Left hindlimb (tissue), 1 donor: ENCODE data around the gene EMC9.
A peak's percentile ranks its signal among the peaks of the same experiment; 100 is the strongest.
"Not testable (repeated sequence)": the region's sequence is repeated elsewhere in the genome, so short reads cannot be mapped to it uniquely, and the experiment has no call there.

ENCODE experiments used
- DNase-seq: peaks from one replicate; pipeline ENCODE4 v3.0.0-alpha.2; 2018

The EMC9 gene

DNA sequence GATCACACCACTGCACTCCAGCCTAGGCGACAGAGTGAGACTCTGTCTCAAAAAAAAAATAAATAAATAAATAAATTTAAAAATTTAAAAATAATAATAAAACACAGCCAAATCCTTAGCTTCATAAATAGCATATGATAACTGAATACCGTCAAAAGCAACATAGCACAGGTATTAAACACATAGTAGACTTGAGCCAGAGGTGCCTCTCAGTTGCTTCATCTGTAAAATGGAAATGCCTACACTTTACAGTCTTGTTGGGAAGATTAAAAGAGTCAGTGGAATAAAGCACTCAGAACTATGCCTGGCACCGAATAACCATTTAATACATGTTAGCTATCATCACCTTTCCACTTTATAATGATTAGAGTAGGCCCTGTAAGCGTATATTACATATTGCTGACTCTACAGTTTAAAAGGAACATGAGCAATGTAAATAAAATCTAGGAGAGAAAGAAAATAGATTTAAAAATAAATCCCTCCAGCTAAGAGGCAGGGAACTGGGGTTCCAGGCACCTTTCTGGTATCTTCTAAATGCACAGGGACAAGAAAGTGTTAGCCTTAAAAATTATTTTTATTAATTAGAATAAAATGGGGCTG lies 34.6 kb downstream of the EMC9 start:
- DNase-seq, result no peak

DNA sequence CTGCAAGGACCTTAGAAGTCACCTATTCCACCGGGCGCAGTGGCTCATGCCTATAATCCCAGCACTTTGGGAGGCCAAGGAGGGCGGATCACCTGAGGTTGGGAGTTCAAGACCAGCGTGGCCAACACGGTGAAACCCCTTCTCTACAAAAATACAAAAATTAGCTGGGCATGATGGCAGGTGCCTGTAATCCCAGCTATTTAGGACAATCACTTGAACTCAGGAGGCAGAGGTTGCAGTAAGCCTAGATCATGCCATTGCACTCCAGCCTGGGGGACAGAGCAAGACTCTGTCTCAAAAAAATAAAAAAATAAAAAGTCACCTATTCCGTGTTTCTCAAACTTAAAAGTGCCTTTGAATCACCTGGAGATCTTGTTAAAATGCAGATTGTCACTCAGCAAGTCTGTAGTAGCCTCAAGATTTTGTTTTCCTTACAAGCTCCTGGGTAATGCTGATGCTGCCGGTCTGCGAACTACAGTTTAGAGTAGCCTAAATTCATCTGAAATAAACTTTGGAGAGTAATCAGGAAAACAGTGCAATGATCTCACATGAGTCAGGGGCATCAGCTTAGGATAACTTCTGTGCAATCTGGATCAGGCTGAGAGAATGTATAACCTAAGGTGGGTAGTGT lies 35.7 kb downstream of the EMC9 start:
- DNase-seq, result not testable (repeated sequence)

DNA sequence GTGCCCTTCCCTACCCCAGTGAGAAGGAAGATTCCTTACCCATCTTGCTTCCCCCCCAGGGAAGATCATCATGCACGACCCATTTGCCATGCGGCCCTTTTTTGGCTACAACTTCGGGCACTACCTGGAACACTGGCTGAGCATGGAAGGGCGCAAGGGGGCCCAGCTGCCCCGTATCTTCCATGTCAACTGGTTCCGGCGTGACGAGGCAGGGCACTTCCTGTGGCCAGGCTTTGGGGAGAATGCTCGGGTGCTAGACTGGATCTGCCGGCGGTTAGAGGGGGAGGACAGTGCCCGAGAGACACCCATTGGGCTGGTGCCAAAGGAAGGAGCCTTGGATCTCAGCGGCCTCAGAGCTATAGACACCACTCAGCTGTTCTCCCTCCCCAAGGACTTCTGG lies 37.9 kb downstream of the EMC9 start:
- no peak for DNase-seq

DNA sequence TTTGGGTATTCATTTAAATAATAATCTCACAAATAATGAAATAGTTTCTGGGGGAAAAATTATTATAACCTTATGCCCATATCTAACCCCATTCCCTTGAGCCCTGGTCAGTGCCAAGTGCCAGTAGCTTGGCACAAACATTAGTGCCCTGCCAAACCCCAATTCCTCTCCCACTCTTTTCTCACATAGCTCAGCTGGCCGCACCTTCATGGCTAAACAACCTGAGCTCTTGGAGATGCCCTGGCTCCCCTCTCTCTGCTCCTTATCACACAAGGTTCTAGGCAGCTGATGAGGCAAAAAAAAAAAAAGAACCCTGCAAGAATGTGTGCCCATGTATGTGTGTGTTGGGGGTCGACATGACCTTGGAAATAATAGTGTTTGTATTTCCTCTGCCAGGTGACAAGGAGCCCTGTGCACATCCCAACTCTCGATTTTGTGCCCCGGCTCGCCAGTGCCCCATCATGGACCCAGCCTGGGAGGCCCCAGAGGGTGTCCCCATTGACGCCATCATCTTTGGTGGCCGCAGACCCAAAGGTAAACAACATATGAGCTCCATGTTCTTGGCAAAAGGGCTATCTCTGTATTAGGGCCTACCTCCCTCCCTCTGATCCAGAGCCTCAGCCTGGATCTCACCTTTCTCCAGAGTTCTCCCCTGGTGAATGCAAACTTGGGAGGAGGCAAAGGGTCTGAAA lies 38.9 kb downstream of the EMC9 start:
- no peak for DNase-seq

- DNase-seq, result no peak
Observed at GRCh38 chr14:24100982-24101494, 40.4 kb downstream of the EMC9 start.

- DNase-seq, result no peak
Observed at GRCh38 chr14:24100197-24100981, 41.0 kb downstream of the EMC9 start.

GRCh38 chr14:24098927-24099813 lies 42.2 kb downstream of the EMC9 start:
- DNase-seq, result no peak

DNA sequence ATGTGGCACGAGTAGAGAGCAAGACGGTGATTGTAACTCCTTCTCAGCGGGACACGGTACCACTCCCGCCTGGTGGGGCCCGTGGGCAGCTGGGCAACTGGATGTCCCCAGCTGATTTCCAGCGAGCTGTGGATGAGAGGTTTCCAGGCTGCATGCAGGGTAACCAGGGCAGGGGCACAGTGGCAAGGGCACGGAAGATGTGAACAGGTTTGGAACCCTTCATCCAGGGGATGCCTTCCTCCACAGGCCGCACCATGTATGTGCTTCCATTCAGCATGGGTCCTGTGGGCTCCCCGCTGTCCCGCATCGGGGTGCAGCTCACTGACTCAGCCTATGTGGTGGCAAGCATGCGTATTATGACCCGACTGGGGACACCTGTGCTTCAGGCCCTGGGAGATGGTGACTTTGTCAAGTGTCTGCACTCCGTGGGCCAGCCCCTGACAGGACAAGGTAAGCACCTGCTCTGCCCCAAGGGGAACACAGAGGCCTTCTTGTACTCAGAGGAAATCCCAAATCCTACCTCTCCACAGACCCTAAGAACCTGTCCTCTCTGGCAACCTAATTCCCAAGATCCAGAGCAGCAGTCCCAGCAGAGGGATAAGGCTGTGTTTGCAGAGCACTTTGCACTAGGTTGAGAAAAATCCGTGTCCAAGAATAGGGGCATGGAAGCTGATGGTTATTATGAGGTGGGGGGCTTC lies 43.0 kb downstream of the EMC9 start:
- DNase-seq, result no peak

DNA sequence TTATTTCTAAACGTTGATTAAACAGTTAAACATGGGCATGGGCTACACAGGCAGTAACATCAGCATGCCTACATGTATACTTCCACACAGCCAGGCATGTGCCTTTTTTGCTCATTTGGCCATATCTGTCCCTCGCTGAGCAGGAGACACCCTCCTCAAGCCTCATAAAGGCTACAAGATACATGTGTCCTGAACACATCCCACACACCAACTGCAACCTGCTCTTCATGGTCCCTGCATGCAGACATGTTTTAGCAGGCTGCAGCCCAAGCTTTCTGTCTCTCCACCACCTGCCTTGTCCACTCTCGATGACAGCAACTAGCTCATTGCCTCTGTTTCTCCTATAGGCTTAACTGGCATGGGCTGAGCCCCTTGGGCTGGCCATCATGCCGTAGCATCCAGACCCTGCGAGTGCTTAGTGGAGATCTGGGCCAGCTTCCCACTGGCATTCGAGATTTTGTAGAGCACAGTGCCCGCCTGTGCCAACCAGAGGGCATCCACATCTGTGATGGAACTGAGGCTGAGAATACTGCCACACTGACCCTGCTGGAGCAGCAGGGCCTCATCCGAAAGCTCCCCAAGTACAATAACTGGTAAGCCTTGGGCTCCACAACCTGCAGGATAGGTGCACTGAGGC lies 44.7 kb downstream of the EMC9 start:
- DNase-seq, result no peak

DNA sequence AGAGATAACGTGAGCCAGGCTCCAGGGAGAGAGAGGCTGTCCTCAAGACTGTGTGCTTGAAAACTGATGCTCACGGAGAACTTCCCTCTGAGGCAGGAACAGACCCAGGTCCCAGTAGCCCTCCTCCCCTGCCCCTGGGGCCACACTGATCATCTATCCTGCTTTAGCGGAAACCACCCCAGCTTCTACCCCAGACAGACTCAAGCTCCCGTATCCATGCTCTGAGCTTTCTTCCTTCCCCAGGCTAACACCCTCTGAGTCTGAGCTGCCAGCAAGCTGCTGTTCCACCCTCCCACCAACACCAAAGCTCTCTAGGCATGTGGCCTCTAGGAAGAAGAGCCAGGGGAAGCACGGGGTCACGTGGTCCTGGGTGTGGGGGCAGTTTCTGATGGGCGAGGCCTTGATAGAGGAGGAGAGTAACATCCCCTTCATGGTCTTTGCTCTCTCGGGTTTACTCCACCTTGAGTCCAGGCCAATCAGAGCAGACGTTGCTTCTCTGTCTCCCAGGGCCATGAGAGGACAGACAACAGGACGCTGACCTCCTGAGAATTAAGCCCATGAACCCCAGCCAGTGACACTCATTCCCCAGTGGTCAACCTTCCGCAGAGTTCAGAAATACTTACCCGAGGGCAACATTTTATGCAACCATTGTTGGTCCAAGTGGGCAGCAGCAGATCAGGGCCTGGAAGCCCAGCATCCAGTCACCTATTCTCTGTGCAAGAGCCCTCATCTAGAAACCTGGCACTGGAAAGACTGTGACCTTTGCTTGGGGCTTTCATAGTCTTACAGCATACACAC lies 45.9 kb downstream of the EMC9 start:
- DNase-seq, result no peak

- no peak for DNase-seq
Observed at GRCh38 chr14:24094841-24095270, 46.5 kb downstream of the EMC9 start.

GRCh38 chr14:24093901-24094840 lies 47.2 kb downstream of the EMC9 start, which contains the start of gene PCK2:
Gene PCK2, plus strand, starts transcription at chr14:24094311. Its CDS starts 95 bp downstream, at chr14:24094406.
- peak; percentile 89 for DNase-seq

DNA sequence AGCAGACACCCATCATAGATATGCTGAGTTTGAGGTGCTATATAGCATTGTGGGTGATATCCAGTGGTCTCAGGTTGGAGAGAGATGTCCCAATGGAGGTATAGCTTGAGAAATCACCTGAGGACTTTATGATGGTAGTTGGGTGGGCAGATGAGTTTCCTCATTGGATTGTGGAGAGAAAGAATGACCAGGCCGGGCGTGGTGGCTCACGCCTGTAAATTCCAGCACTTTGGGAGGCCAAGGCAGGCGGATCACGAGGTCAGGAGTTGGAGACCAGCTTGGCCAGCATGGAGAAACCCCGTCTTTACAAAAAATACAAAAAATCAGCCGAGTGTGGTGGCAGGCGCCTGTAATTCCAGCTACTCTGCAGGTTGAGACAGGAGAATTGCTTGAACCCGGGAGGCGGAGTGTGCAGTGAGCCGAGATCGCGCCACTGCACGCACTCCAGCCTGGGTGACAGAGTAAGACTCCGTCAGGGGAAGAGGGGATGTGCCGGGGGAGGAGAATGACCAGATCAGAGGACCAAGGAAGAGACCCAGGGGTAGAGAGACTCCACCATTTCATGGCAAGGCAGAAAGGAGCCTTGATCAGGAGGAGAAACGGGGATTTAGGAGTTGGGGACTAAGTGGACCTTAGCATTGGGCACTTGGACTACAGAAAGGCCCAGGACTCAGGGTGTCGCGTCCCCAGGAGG lies 48.0 kb downstream of the EMC9 start:
- DNase-seq, result no peak

- no peak for DNase-seq
Observed at GRCh38 chr14:24092505-24093206, 48.7 kb downstream of the EMC9 start.

DNA sequence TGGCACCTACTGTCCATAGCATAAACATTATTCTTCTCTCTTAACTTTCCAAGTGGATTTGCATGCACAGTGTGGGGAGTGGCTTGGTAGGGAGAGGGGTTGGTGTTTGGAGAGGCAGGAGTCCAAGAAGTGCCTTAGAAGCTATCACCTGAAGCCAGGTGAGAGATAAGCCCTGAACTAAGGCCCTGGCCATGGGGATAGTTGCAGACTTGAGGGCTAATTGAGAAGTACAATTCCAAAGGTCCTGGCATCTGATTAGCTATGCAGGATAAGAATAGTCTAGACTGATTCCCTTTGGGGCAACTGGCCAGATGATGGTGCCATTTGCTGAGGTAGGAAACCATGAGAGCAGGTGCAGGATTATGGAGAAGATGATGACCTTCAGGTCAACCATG lies 49.3 kb downstream of the EMC9 start:
- no peak for DNase-seq

DNA sequence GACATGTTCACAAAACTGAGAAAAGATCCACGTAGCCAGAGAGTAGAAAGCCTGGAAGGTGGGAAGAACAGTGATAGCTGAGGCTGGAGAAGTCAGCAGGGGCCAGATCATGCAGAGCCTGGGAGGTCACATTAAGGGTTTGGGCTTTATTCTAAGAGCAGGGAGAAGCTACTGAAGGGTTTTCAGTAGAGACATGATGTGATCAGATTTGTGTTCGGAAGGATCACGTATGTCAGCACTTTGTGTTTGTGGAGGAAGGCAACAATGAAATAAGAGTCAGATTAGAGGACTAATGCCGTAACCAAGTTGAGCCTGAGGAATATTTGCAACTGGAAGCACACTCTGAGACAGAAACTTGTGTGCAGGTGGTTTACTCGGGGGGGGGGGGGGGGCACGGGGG lies 51.5 kb downstream of the EMC9 start:
- DNase-seq, result no peak
